Suppressor macrophage (primary cell): ENCODE data around the gene LRTM2.
A peak's percentile ranks its signal among the peaks of the same experiment; 100 is the strongest.

ENCODE experiments used
- DNase-seq, 4 experiments: peaks; one replicate each; pipeline ENCODE4 v3.0.0-alpha.2; 2020 to 2022

LRTM2 gene

GRCh38 chr12:1865284-1865866 lies 45.0 kb downstream of the LRTM2 start:
- DNase-seq, result peak in 2 of 4 experiments; percentile 12 to 28

GRCh38 chr12:1869145-1869544 lies 48.8 kb downstream of the LRTM2 start:
- DNase-seq, result no peak

- DNase-seq, result no peak
Observed at GRCh38 chr12:1870086-1870485, 49.7 kb downstream of the LRTM2 start.

GRCh38 chr12:1870998-1871917 lies 50.9 kb downstream of the LRTM2 start:
- no peak for DNase-seq

- no peak for DNase-seq
Observed at GRCh38 chr12:1872001-1872400, 51.6 kb downstream of the LRTM2 start.

GRCh38 chr12:1872448-1872847 lies 52.1 kb downstream of the LRTM2 start:
- DNase-seq, result no peak

- peak in 1 of 4 experiments; percentile 19 for DNase-seq
Observed at GRCh38 chr12:1873531-1874510, 53.5 kb downstream of the LRTM2 start.

- no peak for DNase-seq
Observed at GRCh38 chr12:1875608-1876007, 55.2 kb downstream of the LRTM2 start.

GRCh38 chr12:1876086-1876485 lies 55.7 kb downstream of the LRTM2 start:
- no peak for DNase-seq

GRCh38 chr12:1877169-1877878 lies 57.0 kb downstream of the LRTM2 start:
- no peak for DNase-seq

- DNase-seq, result no peak
Observed at GRCh38 chr12:1878214-1878613, 57.8 kb downstream of the LRTM2 start.

- DNase-seq, result no peak
Observed at GRCh38 chr12:1878695-1879094, 58.3 kb downstream of the LRTM2 start.

GRCh38 chr12:1879633-1880032 lies 59.3 kb downstream of the LRTM2 start:
- DNase-seq, result no peak

GRCh38 chr12:1880153-1880845 lies 59.9 kb downstream of the LRTM2 start:
- no peak for DNase-seq

GRCh38 chr12:1880876-1881275 lies 60.5 kb downstream of the LRTM2 start:
- DNase-seq, result no peak

GRCh38 chr12:1881301-1881700 lies 60.9 kb downstream of the LRTM2 start:
- no peak for DNase-seq

- DNase-seq, result no peak
Observed at GRCh38 chr12:1881936-1882335, 61.6 kb downstream of the LRTM2 start.

- DNase-seq, result no peak
Observed at GRCh38 chr12:1882405-1882804, 62.0 kb downstream of the LRTM2 start.

- DNase-seq, result peak in 3 of 4 experiments; percentile 14 to 35 (median 22)
Observed at GRCh38 chr12:1882850-1883470, 62.6 kb downstream of the LRTM2 start.

GRCh38 chr12:1883513-1883912 lies 63.1 kb downstream of the LRTM2 start:
- no peak for DNase-seq

GRCh38 chr12:1884651-1885050 lies 64.3 kb downstream of the LRTM2 start:
- DNase-seq, result no peak
